ENCODE data around the gene PALLD.

PALLD gene

DNA sequence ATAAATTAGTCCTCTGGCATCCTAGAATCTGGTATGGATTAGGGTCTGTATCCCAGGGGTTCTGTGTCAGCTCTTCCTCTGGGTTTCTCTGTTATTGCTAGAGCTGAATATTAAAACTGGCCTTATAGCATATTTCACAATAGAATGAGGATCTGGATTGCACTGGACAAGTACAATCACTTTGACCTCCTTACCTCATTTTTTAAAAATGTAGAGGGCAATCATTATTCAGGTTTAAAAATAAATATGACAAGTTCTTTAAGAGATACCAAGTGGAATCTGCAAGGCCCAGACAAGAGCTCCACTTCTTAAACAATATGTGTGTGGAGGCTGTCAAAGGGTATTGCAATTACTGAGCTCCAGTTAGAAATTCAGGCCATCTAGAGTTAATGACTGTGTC lies 1.4 kb downstream of the PALLD start:
- H3K27ac ChIP-seq, result no peak overlapping the region
- TF ChIP-seq, protein P1, sequence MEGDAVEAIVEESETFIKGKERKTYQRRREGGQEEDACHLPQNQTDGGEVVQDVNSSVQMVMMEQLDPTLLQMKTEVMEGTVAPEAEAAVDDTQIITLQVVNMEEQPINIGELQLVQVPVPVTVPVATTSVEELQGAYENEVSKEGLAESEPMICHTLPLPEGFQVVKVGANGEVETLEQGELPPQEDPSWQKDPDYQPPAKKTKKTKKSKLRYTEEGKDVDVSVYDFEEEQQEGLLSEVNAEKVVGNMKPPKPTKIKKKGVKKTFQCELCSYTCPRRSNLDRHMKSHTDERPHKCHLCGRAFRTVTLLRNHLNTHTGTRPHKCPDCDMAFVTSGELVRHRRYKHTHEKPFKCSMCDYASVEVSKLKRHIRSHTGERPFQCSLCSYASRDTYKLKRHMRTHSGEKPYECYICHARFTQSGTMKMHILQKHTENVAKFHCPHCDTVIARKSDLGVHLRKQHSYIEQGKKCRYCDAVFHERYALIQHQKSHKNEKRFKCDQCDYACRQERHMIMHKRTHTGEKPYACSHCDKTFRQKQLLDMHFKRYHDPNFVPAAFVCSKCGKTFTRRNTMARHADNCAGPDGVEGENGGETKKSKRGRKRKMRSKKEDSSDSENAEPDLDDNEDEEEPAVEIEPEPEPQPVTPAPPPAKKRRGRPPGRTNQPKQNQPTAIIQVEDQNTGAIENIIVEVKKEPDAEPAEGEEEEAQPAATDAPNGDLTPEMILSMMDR (conservative IDR thresholded peaks at IDR 0.05), result no peak

- TF ChIP-seq, protein P1 (conservative IDR thresholded peaks at IDR 0.05), result no peak
- no peak overlapping the region for H3K27ac ChIP-seq
These were observed 2.4 kb downstream of the PALLD start for GRCh38 chr4:168499241-168499640.

- TF ChIP-seq, protein P1 (conservative IDR thresholded peaks at IDR 0.05), result no peak
- H3K27ac ChIP-seq, result peak overlapping the region; percentile 62
These were observed 4.6 kb downstream of the PALLD start for GRCh38 chr4:168501407-168501806.

- H3K27ac ChIP-seq, result no peak overlapping the region; the same call in 1 of the 2 replicates
These were observed 6.0 kb downstream of the PALLD start for GRCh38 chr4:168502861-168503260.

DNA sequence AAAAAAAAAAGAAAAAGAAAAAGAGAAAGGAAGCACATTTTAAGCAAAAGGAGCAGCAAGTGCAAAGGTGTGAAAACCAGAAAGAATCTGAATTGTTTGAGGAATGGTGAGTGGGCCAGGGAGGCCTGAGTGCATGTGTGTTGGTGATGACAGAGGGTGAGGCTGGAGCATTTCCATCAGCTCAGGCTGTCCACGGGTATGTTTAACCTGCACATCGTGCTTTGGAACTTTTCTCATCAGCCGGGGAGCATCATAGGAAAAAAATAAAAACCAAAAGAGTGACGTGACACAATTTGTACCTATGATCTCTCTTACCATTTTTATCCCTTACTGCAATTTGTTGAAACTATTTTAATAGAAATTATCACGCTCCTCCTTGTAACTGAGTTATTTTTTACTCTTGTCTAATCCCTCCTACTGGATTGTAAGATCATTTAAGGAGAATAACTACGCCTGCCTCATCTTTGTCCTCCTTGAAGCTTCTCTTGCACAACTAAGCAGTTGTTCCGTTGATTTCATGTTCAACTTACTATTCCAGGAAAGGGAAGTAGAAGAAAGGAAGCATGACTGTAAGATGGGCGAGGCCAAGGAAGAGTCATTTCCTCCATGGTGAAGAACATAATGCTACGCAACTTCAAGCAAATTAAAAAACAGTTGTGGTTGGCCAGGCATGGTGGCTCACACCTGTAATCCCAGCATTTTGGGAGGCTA lies 7.0 kb downstream of the PALLD start:
- TF ChIP-seq, protein P1 (conservative IDR thresholded peaks at IDR 0.05), result no peak
- no peak overlapping the region for H3K27ac ChIP-seq

More at GRCh38 chr4:168502861-168503260, 6.0 kb downstream of the PALLD start:
- TF ChIP-seq, protein P1 (conservative IDR thresholded peaks at IDR 0.05), result no peak

DNA sequence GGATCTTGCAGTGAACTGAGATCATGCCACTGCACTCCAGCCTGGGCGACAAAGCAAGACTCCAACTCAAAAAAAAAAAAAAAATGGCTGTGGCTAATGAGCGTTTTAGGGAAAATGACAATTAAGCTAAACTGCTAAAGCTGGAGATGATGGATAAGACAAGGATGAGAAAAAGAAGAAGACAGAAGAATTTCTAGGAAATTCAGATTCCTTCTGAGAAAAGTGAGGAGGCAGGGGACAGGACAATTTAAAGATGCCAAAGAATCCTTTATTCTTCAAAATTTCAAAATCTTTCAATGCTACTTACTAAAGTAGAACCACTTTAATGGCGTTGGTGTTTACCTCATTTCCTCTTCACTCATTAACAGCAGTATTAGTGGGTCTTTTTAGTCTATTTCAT lies 7.7 kb downstream of the PALLD start:
- TF ChIP-seq, protein P1 (conservative IDR thresholded peaks at IDR 0.05), result no peak
- no peak overlapping the region for H3K27ac ChIP-seq

DNA sequence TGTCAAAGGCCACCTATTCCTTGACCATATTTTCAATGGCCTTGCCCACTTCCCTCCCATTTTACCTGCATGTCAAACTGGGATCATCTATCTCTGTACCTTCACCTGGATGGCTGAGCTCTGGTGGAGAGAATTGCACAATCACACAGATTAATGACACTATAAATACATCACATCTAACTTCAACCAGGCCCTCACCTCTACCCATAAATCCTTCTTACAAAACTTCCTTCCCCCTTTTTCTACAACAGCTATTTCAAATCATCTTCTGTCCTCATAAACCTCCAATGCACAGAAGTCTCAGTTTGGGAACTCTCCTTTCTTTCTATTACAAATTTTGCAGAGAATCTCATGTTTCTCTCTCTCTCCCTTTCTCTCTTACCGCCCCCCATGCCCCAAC lies 9.2 kb downstream of the PALLD start:
- no peak overlapping the region for H3K27ac ChIP-seq
- TF ChIP-seq, protein P1 (conservative IDR thresholded peaks at IDR 0.05), result no peak
